GM23248 (cell line): ENCODE measurements around the gene DNAJA4. TPM values are rescaled to one million over a fixed set of nuclear protein-coding genes. Genes with fewer than 3 reads are reported as not detected.

ENCODE experiments used
- DNase-seq: peaks from one replicate; pipeline ENCODE4 v3.0.0-alpha.2; 2015
- H2AFZ ChIP-seq: fragments of 200-600 bp; sonication (generic); 2 replicates; pipeline ENCODE4 v1.6.1; 2016; ENCODE audit warnings: antibody characterized with exemption
- H3F3A ChIP-seq: fragments of 200-600 bp; sonication (generic); 2 replicates; pipeline ENCODE4 v1.6.1; 2016; ENCODE audit warnings: mild to moderate bottlenecking, antibody characterized with exemption, mixed run types; ENCODE audit not compliant: insufficient read depth
- H3K27ac ChIP-seq: fragments of 200-600 bp; sonication (generic); 2 replicates; pipeline ENCODE4 v1.5.1; 2016; ENCODE audit warnings: mild to moderate bottlenecking
- H3K27me3 ChIP-seq: fragments of 200-600 bp; sonication (generic); replicated peaks from 2 replicates; pipeline ENCODE4 v1.6.1; 2016; ENCODE audit warnings: mild to moderate bottlenecking; ENCODE audit not compliant: insufficient read depth
- H3K36me3 ChIP-seq: fragments of 200-600 bp; sonication (generic); 2 replicates; pipeline ENCODE4 v1.6.1; 2016; ENCODE audit warnings: low read depth, mild to moderate bottlenecking
- H3K4me1 ChIP-seq: fragments of 200-600 bp; sonication (generic); 2 replicates; pipeline ENCODE4 v1.6.1; 2016; ENCODE audit warnings: mild to moderate bottlenecking; ENCODE audit not compliant: insufficient read depth
- H3K4me2 ChIP-seq: fragments of 200-600 bp; sonication (generic); one replicate; pipeline ENCODE4 v1.6.1; 2016; ENCODE audit warnings: mild to moderate bottlenecking; ENCODE audit not compliant: unreplicated experiment
- H3K4me3 ChIP-seq: fragments of 200-600 bp; sonication (generic); 2 replicates; pipeline ENCODE4 v1.5.1; 2016; ENCODE audit warnings: mild to moderate bottlenecking
- H3K79me2 ChIP-seq: fragments of 200-600 bp; sonication (generic); 2 replicates; pipeline ENCODE4 v1.6.1; 2016; ENCODE audit warnings: mild to moderate bottlenecking; ENCODE audit not compliant: insufficient read depth
- H3K9ac ChIP-seq: fragments of 200-600 bp; sonication (generic); 2 replicates; pipeline ENCODE4 v1.6.1; 2016; ENCODE audit warnings: mild to moderate bottlenecking
- H3K9me2 ChIP-seq: fragments of 200-600 bp; sonication (generic); 2 replicates; pipeline ENCODE4 v1.6.1; 2016; ENCODE audit warnings: mixed run types, mild to moderate bottlenecking, moderate library complexity; ENCODE audit not compliant: insufficient read depth
- H3K9me3 ChIP-seq: fragments of 200-600 bp; sonication (generic); one replicate; pipeline ENCODE4 v1.6.1; 2017; ENCODE audit warnings: low read depth
- H4K20me1 ChIP-seq: fragments of 200-600 bp; sonication (generic); 2 replicates; pipeline ENCODE4 v1.6.0; 2016; ENCODE audit not compliant: insufficient read depth
- EZH2 ChIP-seq: fragments of 200-600 bp; sonication (generic); IDR thresholded peaks from 2 replicates; pipeline ENCODE4 v1.6.1; 2018; ENCODE audit warnings: antibody characterized with exemption, mild to moderate bottlenecking; ENCODE audit not compliant: insufficient read depth, poor library complexity, severe bottlenecking
- EZH2phosphoT487 ChIP-seq: fragments of 200-600 bp; sonication (generic); IDR thresholded peaks from 2 replicates; pipeline ENCODE4 v1.6.1; 2018; ENCODE audit warnings: antibody characterized with exemption, moderate library complexity, mild to moderate bottlenecking, low read depth; ENCODE audit not compliant: insufficient read depth
- WGBS, 2 experiments: methylation state at CpG; one replicate each; pipeline ENCODE4 v1.1.6; 2015 to 2017; ENCODE audit warnings: low lambda C conversion rate in 2 of 2, low coverage in 1 of 2; ENCODE audit errors: missing lambda C conversion rate in 2 of 2; 5-methylcytosine and 5-hydroxymethylcytosine counted together
- in situ Hi-C: fragments of 300-500 bp; cut with MboI; formaldehyde crosslinking; loops from 2 replicates; pipeline ENCODE4 v1.15.0; 2020
- polyA plus RNA-seq: library from polyadenylated mRNA; unstranded; fragments of >200 nt; fragmentation: Nextera tagmentation; extraction: Ambion mirVana; gene quantifications from 2 replicates; pipeline ENCODE4 v1.2.1, GENCODE V29; 2016
- total RNA-seq: library from RNA; depleted of rRNA; stranded (reverse); fragments of >200 nt; shearing (Covaris generic); gene quantifications from 2 replicates; pipeline ENCODE4 v1.2.3, GENCODE V29; 2014

The DNAJA4 gene
- total and polyA plus RNA-seq, 2 experiments from 2014 or later, result 0.43 to 1.4 TPM

DNA sequence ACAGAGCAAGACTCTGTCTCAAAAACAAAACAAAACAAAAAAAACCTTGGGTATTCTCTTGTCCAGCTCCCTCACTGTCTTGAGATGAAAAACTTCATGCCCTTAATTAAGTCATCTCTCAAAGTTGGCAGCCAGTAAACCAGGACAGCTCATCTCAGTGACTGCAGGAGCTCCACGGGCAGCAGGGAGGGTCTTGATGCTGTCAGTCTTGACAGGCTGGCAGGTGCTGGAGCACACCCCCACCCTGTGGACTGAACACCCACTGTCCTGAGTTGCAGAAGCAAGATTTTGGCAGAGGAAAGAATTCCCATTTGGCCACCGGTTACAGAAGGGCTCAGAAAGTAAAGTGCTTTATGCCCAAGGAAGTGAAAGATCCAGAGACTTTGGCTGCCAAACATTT is 8.0 kb downstream of the DNAJA4 start:
- Histone ChIP-seq H3K4me2 (no peak overlapping the region), H3K9ac (no peak overlapping the region), H3K9me3 (no peaks in the 10 kb centered on the region), H3K27me3 (no peaks in the 10 kb centered on the region), H3K79me2 (no peaks in the 10 kb centered on the region), H3K4me3 (no peak overlapping the region), H3K4me1 (no peaks in the 10 kb centered on the region), H3K9me2 (no peaks in the 10 kb centered on the region), H3K36me3 (no peaks in the 10 kb centered on the region), H2AFZ (no peak overlapping the region), H3K27ac (no peak overlapping the region), H3F3A (no peaks in the 10 kb centered on the region), H4K20me1 (no peaks in the 10 kb centered on the region)
- TF ChIP-seq EZH2 (no peak), EZH2phosphoT487 (no peak)
- DNase-seq, result no peak
- 55 to 62% methylated on average over 2 of the region's 2 CpGs for WGBS, 2 experiments
- in situ Hi-C loops, result no loop called here

DNA sequence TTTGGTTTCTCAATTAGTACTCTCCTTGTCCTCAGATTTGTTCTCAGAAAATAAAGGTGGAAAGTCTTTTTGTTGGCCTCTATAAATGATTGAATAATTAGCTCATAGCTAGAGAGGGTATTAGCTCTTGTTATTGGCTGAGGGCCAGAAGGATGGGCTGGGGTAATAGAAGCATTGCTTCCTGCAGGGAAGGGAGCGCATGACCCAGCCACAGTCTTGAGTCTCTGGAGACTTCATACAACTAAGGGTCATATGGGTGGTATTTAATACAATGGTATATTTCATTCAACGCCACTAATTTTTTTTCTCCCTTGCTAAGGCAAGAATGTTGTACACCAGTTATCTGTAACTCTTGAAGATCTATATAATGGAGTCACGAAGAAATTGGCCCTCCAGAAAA is 8.4 kb downstream of the DNAJA4 start:
- Histone ChIP-seq H3K4me2 (no peak overlapping the region), H3K36me3 (no peaks in the 10 kb centered on the region), H3F3A (no peaks in the 10 kb centered on the region), H2AFZ (no peak overlapping the region), H3K9ac (no peak overlapping the region), H4K20me1 (no peaks in the 10 kb centered on the region), H3K4me3 (no peak overlapping the region), H3K9me3 (no peaks in the 10 kb centered on the region), H3K79me2 (no peaks in the 10 kb centered on the region), H3K27me3 (no peaks in the 10 kb centered on the region), H3K27ac (no peak overlapping the region), H3K9me2 (no peaks in the 10 kb centered on the region), H3K4me1 (no peaks in the 10 kb centered on the region)
- WGBS, 2 experiments, result 89 to 94% methylated on average over 3 of the region's 3 CpGs
- DNase-seq, result no peak
- TF ChIP-seq EZH2phosphoT487 (no peak), EZH2 (no peak)
- in situ Hi-C loops, result no loop called here

GRCh38 chr15:78274994-78275393 is 10.6 kb downstream of the DNAJA4 start:
- Histone ChIP-seq H3K4me1 (no peaks in the 10 kb centered on the region), H3K79me2 (no peaks in the 10 kb centered on the region), H3K9me3 (no peaks in the 10 kb centered on the region), H3F3A (no peaks in the 10 kb centered on the region), H3K36me3 (no peaks in the 10 kb centered on the region), H3K9ac (no peak overlapping the region), H3K9me2 (no peaks in the 10 kb centered on the region), H3K4me3 (no peak overlapping the region), H2AFZ (no peak overlapping the region), H3K4me2 (no peak overlapping the region), H3K27ac (no peak overlapping the region), H4K20me1 (no peaks in the 10 kb centered on the region), H3K27me3 (no peaks in the 10 kb centered on the region)
- TF ChIP-seq EZH2phosphoT487 (no peak), EZH2 (no peak)
- DNase-seq, result no peak
- in situ Hi-C loops, result no loop called here
- 80 to 83% methylated on average over 5 of the region's 5 CpGs for WGBS, 2 experiments

DNA sequence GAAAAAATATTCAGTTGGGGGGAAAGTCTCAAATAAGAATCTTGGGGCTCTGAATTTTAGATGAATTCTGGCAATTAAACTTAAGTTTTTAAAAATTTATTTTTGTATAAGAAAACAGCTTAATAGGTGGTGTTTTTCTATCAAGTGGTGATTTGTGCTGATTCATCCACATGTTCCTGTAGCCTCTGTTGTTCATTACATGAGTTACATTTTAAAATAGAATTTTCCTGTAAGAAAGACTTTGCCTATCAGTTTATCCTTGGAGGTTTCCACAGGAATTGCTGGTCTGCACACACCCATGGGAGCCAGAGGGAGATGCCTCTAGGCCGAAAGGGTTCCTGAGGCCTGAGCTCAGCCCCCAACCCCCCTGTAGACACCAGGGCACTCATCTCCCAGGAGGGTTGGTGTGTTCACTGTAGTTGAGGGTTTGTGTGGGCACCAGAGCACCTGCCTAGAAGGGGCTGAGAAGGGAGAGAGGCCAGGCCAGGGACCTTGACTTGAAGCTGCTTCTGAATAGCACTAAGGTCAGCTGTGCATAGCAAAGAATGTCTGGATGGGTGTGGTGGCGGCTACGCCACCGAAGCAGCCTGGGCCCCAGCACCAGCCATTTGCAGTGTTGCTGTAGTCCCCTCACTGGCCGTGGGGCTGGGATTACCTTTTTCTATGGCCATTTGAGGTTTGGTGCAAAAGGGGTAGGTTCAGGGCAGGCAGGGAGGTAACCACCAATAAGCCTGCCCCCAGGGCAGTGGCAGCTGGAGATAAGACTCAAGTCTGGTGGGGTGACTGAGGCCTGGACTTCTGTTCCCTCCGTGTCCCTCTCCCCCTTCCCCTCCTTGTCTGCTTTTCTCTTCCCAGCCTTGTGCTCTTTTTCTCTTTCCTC is 11.9 kb downstream of the DNAJA4 start:
- no peak overlapping the region for H3K27ac ChIP-seq
- 94 to 98% methylated on average over 6 of the region's 6 CpGs for WGBS, 2 experiments
- no peak for DNase-seq

More for the DNA sequence above, 11.9 kb downstream of the DNAJA4 start:
- Histone ChIP-seq H4K20me1 (no peaks in the 10 kb centered on the region), H3F3A (no peaks in the 10 kb centered on the region), H3K4me3 (no peak overlapping the region), H3K9ac (no peak overlapping the region), H3K9me2 (no peaks in the 10 kb centered on the region), H3K36me3 (no peaks in the 10 kb centered on the region; the same call in 1 of the 2 replicates), H3K4me2 (no peak overlapping the region), H2AFZ (no peak overlapping the region), H3K79me2 (no peaks in the 10 kb centered on the region), H3K4me1 (no peaks in the 10 kb centered on the region), H3K9me3 (no peaks in the 10 kb centered on the region), H3K27me3 (no peaks in the 10 kb centered on the region)
- TF ChIP-seq EZH2phosphoT487 (no peak), EZH2 (no peak)
- in situ Hi-C loops, result no loop called here
